22Rv1 (cell line): ENCODE measurements around the gene P4HA2.

ENCODE experiments used
- ZFX ChIP-seq: fragments of 450-650 bp; IDR thresholded peaks from 2 replicates; pipeline ENCODE4 v1.6.1; 2017; ENCODE audit warnings: antibody characterized with exemption, borderline replicate concordance
- TF ChIP-seq, protein P1 (sequence below): fragments of 450-650 bp; IDR thresholded peaks from 2 replicates; pipeline ENCODE4 v1.5.1; 2017; ENCODE audit warnings: mild to moderate bottlenecking

GRCh38 chr5:132257131-132258101 lies 29.8 kb upstream of the P4HA2 start, which contains the start of gene PDLIM4:
- TF ChIP-seq, protein P1, sequence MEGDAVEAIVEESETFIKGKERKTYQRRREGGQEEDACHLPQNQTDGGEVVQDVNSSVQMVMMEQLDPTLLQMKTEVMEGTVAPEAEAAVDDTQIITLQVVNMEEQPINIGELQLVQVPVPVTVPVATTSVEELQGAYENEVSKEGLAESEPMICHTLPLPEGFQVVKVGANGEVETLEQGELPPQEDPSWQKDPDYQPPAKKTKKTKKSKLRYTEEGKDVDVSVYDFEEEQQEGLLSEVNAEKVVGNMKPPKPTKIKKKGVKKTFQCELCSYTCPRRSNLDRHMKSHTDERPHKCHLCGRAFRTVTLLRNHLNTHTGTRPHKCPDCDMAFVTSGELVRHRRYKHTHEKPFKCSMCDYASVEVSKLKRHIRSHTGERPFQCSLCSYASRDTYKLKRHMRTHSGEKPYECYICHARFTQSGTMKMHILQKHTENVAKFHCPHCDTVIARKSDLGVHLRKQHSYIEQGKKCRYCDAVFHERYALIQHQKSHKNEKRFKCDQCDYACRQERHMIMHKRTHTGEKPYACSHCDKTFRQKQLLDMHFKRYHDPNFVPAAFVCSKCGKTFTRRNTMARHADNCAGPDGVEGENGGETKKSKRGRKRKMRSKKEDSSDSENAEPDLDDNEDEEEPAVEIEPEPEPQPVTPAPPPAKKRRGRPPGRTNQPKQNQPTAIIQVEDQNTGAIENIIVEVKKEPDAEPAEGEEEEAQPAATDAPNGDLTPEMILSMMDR = no peak
- no peak for TF ChIP-seq ZFX
